H9 (cell line): ENCODE data around the gene C1QBP. TPM values are rescaled to one million over a fixed set of nuclear protein-coding genes. Genes with fewer than 3 reads are reported as not detected.

Source experiments
- DNase-seq: peaks from one replicate; pipeline ENCODE4 v3.0.0-alpha.2; 2017
- H2AFZ ChIP-seq: one replicate; pipeline ENCODE4 v1.6.1; 2013; ENCODE audit warnings: mild to moderate bottlenecking, low read length, control low read depth, moderate library complexity
- H2AK5ac ChIP-seq: 2 replicates; pipeline ENCODE4 v1.6.1; 2013; ENCODE audit warnings: low read length, control low read depth, mixed read lengths; ENCODE audit not compliant: insufficient read length
- H2BK120ac ChIP-seq: one replicate; pipeline ENCODE4 v1.6.1; 2013; ENCODE audit warnings: low read depth, mild to moderate bottlenecking, low read length, control low read depth, inconsistent platforms; ENCODE audit not compliant: poor library complexity, severe bottlenecking
- H2BK12ac ChIP-seq: 2 replicates; pipeline ENCODE4 v1.6.1; 2013; ENCODE audit warnings: low read length, control low read depth, mixed read lengths, low read depth; ENCODE audit not compliant: insufficient read length
- H2BK15ac ChIP-seq: 2 replicates; pipeline ENCODE4 v1.6.1; 2013; ENCODE audit warnings: low read depth, low read length, control low read depth
- H2BK20ac ChIP-seq: one replicate; pipeline ENCODE4 v1.6.1; 2013; ENCODE audit warnings: low read depth, mild to moderate bottlenecking, low read length, control low read depth, inconsistent platforms; ENCODE audit not compliant: poor library complexity, severe bottlenecking
- H2BK5ac ChIP-seq: 2 replicates; pipeline ENCODE4 v1.6.1; 2013; ENCODE audit warnings: low read length, control low read depth, mixed read lengths; ENCODE audit not compliant: insufficient read length
- H3K14ac ChIP-seq: 2 replicates; pipeline ENCODE4 v1.6.1; 2013; ENCODE audit warnings: low read length, control low read depth; ENCODE audit not compliant: insufficient read depth
- H3K18ac ChIP-seq: 2 replicates; pipeline ENCODE4 v1.6.1; 2013; ENCODE audit warnings: low read depth, mild to moderate bottlenecking, mixed read lengths, low read length, control low read depth; ENCODE audit not compliant: insufficient read length
- H3K23ac ChIP-seq: 2 replicates; pipeline ENCODE4 v1.6.1; 2013; ENCODE audit warnings: low read length, control low read depth, mixed read lengths, low read depth; ENCODE audit not compliant: insufficient read length
- H3K23me2 ChIP-seq: 2 replicates; pipeline ENCODE4 v1.6.1; 2013; ENCODE audit warnings: low read depth, mild to moderate bottlenecking, mixed read lengths, low read length, control low read depth; ENCODE audit not compliant: insufficient read length, poor library complexity, severe bottlenecking
- H3K27ac ChIP-seq: 2 replicates; pipeline ENCODE4 v1.5.1; 2013; ENCODE audit warnings: low read length, control low read depth, mixed read lengths, low read depth; ENCODE audit not compliant: insufficient read length
- H3K27me3 ChIP-seq: 2 replicates; pipeline ENCODE4 v1.6.1; 2013; ENCODE audit warnings: low read length, control low read depth, inconsistent platforms; ENCODE audit not compliant: insufficient read depth
- H3K4ac ChIP-seq: 2 replicates; pipeline ENCODE4 v1.6.1; 2013; ENCODE audit warnings: low read depth, mild to moderate bottlenecking, control low read depth, inconsistent platforms, low read length, moderate library complexity
- H3K4me1 ChIP-seq: 2 replicates; pipeline ENCODE4 v1.6.1; 2013; ENCODE audit warnings: low read length, control low read depth, inconsistent platforms; ENCODE audit not compliant: insufficient read depth
- H3K4me2 ChIP-seq: 2 replicates; pipeline ENCODE4 v1.6.1; 2013; ENCODE audit warnings: low read length, control low read depth, mixed read lengths; ENCODE audit not compliant: insufficient read length, insufficient read depth
- H3K56ac ChIP-seq: 2 replicates; pipeline ENCODE4 v1.6.1; 2013; ENCODE audit warnings: low read depth, mild to moderate bottlenecking, mixed read lengths, low read length, control low read depth; ENCODE audit not compliant: insufficient read length
- H3K79me1 ChIP-seq: 2 replicates; pipeline ENCODE4 v1.6.1; 2013; ENCODE audit warnings: low read depth, mild to moderate bottlenecking, moderate library complexity, low read length, control low read depth, inconsistent platforms; ENCODE audit not compliant: insufficient read depth, poor library complexity, severe bottlenecking
- H3K79me2 ChIP-seq: 2 replicates; pipeline ENCODE4 v1.6.1; 2013; ENCODE audit warnings: low read length, control low read depth, inconsistent platforms; ENCODE audit not compliant: insufficient read depth
- H3K9ac ChIP-seq: 2 replicates; pipeline ENCODE4 v1.6.1; 2013; ENCODE audit warnings: low read length, control low read depth, mixed read lengths; ENCODE audit not compliant: insufficient read length; ENCODE audit errors: extremely low read depth
- H3K9me3 ChIP-seq: one replicate; pipeline ENCODE4 v1.6.1; 2013; ENCODE audit warnings: low read depth, low read length, inconsistent platforms; ENCODE audit not compliant: control insufficient read depth
- H3T11ph ChIP-seq: one replicate; pipeline ENCODE4 v1.6.1; 2013; ENCODE audit warnings: mild to moderate bottlenecking, low read length, control low read depth, inconsistent platforms
- H4K20me1 ChIP-seq: one replicate; pipeline ENCODE4 v1.6.1; 2013; ENCODE audit not compliant: control insufficient read depth, insufficient read length, insufficient read depth
- H4K5ac ChIP-seq: 2 replicates; pipeline ENCODE4 v1.6.1; 2013; ENCODE audit warnings: low read depth, mild to moderate bottlenecking, mixed read lengths, low read length, control low read depth; ENCODE audit not compliant: insufficient read length
- H4K8ac ChIP-seq: replicated peaks from 2 replicates; pipeline ENCODE4 v1.6.1; 2013; ENCODE audit warnings: low read length, control low read depth, mixed read lengths, low read depth; ENCODE audit not compliant: insufficient read length
- H4K91ac ChIP-seq: 2 replicates; pipeline ENCODE4 v1.6.1; 2013; ENCODE audit warnings: low read depth, mild to moderate bottlenecking, moderate library complexity, mixed read lengths, low read length, control low read depth; ENCODE audit not compliant: insufficient read length
- H3K27ac Mint-ChIP-seq, 3 experiments: 2 replicates in 2 of 3; 3 replicates in 1 of 3; pipeline ENCODE4 v1.8.0; 2020 to 2021; ENCODE audit warnings: mixed read lengths in 3 of 3, mild to moderate bottlenecking in 1 of 3, moderate library complexity in 1 of 3
- H3K27me3 Mint-ChIP-seq: 2 replicates; pipeline ENCODE4 v1.8.0; 2021; ENCODE audit warnings: low read depth, mild to moderate bottlenecking, moderate library complexity, mixed read lengths
- H3K36me3 Mint-ChIP-seq, 3 experiments: 2 replicates in 2 of 3; 3 replicates in 1 of 3; pipeline ENCODE4 v1.8.0; 2020 to 2021; ENCODE audit warnings: low read depth in 3 of 3, mixed read lengths in 3 of 3; ENCODE audit not compliant: insufficient read depth in 1 of 3
- H3K4me1 Mint-ChIP-seq, 2 experiments: 2 replicates each; pipeline ENCODE4 v1.8.0; 2020; ENCODE audit warnings: mixed read lengths in 2 of 2
- H3K4me3 Mint-ChIP-seq, 2 experiments: 2 replicates in 1 of 2; 3 replicates in 1 of 2; pipeline ENCODE4 v1.8.0; 2020 to 2021; ENCODE audit warnings: mild to moderate bottlenecking in 2 of 2, mixed read lengths in 2 of 2, moderate library complexity in 1 of 2
- H3K9me3 Mint-ChIP-seq, 2 experiments: 2 replicates in 1 of 2; 3 replicates in 1 of 2; pipeline ENCODE4 v1.8.0; 2020; ENCODE audit warnings: mild to moderate bottlenecking in 2 of 2, mixed read lengths in 2 of 2, moderate library complexity in 1 of 2
- CTCF ChIP-seq: fragments of 200-600 bp; sonication (generic); conservative IDR thresholded peaks from 3 replicates; pipeline ENCODE4 v1.8.0; 2021; ENCODE audit warnings: antibody characterized with exemption, mild to moderate bottlenecking
- WGBS: extraction: QIAGEN DNeasy Blood & Tissue Kit; methylation state at CpG from one replicate; pipeline ENCODE4 v1.1.7; 2013; ENCODE audit warnings: missing lambda C conversion rate, low lambda C conversion rate, mixed read lengths; ENCODE audit not compliant: insufficient read length; ENCODE audit errors: extremely low coverage; 5-methylcytosine and 5-hydroxymethylcytosine counted together
- total RNA-seq: library from RNA; stranded (reverse); gene quantifications from 2 replicates; pipeline ENCODE4 v1.2.1, GENCODE V29; 2021

Gene C1QBP
- total RNA-seq, 1 experiment from 2014 or later = 390 TPM

- Histone ChIP-seq H2BK5ac (no peak overlapping the region), H3K79me1 (peaks cover 3% of the 10 kb centered on the region), H3K27ac (no peak overlapping the region), H3K23me2 (no peaks in the 10 kb centered on the region), H2BK120ac (no peak overlapping the region), H3K56ac (no peak overlapping the region), H3K18ac (no peak overlapping the region), H4K8ac (no peak overlapping the region), H2BK20ac (no peak overlapping the region), H2BK15ac (no peak overlapping the region), H2BK12ac (no peak overlapping the region), H3K14ac (no peak overlapping the region), H3K9ac (no peak overlapping the region), H3T11ph (no peak overlapping the region), H3K4ac (no peak overlapping the region), H3K27me3 (no peaks in the 10 kb centered on the region), H3K4me1 (no peaks in the 10 kb centered on the region), H3K23ac (no peak overlapping the region), H3K4me2 (no peak overlapping the region), H2AFZ (no peak overlapping the region), H3K79me2 (no peaks in the 10 kb centered on the region), H2AK5ac (no peak overlapping the region), H4K91ac (no peak overlapping the region), H4K5ac (no peak overlapping the region), H3K9me3 (no peaks in the 10 kb centered on the region), H4K20me1 (no peaks in the 10 kb centered on the region)
- DNase-seq = no peak
- no peak for TF ChIP-seq CTCF
- H3K9me3 Mint-ChIP-seq = no peaks in the 10 kb centered on the region
- H3K27me3 Mint-ChIP-seq = no peaks in the 10 kb centered on the region
- H3K27ac Mint-ChIP-seq = no peak overlapping the region
- no peaks in the 10 kb centered on the region for H3K4me1 Mint-ChIP-seq
- H3K36me3 Mint-ChIP-seq = peaks cover 30 to 56% (median 46%) of the 10 kb centered on the region in 3 experiments
- H3K4me3 Mint-ChIP-seq = no peak overlapping the region
- WGBS = no CpG with 5 or more reads among the region's 2 CpGs
Measured at GRCh38 chr17:5473906-5474305, 35.0 kb upstream of the C1QBP start.
